ENCODE measurements around the gene MICAL3.

Gene MICAL3

DNA sequence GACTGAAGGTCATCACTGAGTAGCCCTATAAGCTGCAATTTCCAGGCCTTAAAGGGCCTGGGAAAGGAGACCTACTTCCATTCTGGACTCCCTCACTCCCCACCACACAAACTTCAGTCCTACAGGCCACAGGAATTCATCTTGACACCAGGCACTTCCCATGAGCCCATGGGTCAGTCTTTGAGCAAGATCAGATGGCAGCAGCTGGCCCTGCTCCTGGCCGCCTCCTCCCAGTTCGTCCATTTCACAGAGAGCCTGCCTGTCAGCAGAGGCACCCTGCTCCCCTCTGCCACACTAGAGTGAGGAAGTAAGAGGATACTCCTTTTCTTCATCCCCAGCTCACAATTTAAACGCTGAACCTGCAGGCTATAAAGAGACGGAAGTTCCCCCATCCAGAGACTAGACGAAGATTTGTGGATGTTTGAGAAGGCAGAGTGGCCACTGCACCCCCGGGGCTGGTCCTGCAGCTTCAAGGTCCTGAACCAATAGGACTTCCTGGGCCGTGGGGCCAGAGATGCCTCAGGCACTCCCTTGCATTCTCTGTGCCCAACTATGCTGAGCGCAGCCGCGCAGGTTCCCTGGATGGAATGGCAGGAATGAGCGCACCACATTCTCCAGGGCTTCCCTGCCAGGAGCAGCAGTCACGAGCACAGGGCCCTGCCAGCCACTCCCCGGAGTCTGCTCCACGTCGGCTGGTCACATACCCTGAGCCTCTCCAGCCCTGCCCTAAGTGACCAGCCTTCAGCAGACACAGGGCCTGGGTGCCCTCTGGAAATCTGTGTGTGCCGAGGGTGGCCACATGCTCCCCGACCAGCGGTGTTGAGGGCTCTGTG, 216.6 kb downstream of the MICAL3 start:
- DNase-seq (ENCODE audit: low read depth) = no peak
- H3K4me3 ChIP-seq (ENCODE audit: low read depth, low read length) = no peak overlapping the region
- TF ChIP-seq, protein P1, sequence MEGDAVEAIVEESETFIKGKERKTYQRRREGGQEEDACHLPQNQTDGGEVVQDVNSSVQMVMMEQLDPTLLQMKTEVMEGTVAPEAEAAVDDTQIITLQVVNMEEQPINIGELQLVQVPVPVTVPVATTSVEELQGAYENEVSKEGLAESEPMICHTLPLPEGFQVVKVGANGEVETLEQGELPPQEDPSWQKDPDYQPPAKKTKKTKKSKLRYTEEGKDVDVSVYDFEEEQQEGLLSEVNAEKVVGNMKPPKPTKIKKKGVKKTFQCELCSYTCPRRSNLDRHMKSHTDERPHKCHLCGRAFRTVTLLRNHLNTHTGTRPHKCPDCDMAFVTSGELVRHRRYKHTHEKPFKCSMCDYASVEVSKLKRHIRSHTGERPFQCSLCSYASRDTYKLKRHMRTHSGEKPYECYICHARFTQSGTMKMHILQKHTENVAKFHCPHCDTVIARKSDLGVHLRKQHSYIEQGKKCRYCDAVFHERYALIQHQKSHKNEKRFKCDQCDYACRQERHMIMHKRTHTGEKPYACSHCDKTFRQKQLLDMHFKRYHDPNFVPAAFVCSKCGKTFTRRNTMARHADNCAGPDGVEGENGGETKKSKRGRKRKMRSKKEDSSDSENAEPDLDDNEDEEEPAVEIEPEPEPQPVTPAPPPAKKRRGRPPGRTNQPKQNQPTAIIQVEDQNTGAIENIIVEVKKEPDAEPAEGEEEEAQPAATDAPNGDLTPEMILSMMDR (IDR thresholded peaks at IDR 0.05; ENCODE audit: control insufficient read depth, extremely low read depth, insufficient read depth) = no peak

DNA sequence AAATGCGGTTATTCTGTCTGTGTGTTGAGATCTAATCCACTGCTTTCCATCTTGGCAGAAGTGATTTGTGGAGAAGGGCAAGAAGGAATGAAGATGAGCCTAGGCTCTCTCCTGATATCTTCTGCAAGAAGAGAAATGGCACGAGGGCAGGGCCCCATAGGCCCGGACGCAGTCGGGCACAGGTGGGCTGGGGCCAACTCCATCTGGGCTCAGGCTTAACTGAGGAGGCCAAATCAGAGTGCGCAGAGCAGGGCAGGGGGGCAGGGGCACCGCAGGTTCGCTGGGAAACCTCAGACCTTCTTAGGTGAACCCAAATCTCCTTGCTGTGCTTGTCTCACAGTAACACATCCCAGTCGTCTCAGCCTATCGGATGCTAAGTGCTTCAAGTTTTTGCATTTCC, 217.3 kb downstream of the MICAL3 start:
- H3K4me3 ChIP-seq (ENCODE audit: low read depth, low read length) = no peak overlapping the region
- TF ChIP-seq, protein P1 (IDR thresholded peaks at IDR 0.05; ENCODE audit: control insufficient read depth, extremely low read depth, insufficient read depth) = no peak
- DNase-seq (ENCODE audit: low read depth) = no peak

DNA sequence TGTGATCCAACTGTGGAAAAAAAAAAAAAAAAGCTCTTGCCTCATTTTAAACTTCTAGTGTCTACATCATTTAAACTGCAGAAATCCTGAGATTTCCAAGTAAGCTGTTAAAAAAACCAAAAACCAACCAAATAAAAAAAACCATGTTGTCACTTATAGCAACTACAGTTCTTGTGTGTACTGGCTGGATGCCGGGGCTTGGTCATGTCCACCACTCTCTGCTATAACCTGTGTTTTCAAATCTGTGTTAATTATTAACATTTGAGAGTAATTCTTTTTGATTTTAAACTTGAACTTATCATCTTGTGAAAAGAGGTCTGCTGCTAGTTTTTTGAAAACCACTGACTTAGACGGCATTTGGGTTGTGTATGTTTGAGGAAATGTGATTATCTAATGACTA, 217.9 kb downstream of the MICAL3 start:
- TF ChIP-seq, protein P1 (IDR thresholded peaks at IDR 0.05; ENCODE audit: control insufficient read depth, extremely low read depth, insufficient read depth) = no peak
- no peak overlapping the region for H3K4me3 ChIP-seq (ENCODE audit: low read depth, low read length)
- DNase-seq (ENCODE audit: low read depth) = no peak

DNA sequence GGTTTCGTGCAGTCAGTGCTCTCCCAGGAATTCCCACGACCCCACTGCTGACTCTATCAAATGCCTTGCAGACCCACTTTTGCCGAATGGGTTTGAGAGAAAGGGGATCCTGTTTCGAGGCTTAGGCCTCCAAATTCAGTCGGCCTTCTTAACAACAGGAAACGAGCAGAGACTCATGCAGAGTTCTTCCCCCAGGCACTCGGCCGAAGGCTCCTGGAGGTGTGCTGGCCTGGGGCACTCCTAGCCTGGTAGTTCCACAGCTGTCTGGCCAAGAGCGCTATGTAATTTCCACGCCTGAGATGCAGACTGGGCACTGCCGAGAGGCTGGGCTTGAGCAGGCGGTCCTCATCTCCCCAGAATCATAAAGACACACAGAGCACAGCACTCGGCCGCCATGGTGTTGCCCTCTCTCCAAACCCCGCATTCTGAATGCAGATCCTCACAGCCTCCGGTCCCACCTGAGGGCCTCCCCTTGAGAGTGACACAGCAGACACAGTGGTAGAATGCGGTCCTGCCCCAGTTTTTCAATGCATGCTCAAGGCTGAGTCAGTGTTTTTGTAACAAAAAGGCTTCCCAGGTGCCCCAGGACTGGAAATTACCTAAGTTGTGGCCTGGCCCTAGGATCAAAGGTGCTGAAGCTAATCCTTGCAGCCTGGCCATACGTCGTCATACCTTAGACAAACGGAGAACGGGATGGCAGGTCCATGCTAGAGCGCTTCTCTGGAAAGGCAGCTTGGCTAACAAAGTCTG, 219.9 kb downstream of the MICAL3 start:
- no peak overlapping the region for H3K4me3 ChIP-seq (ENCODE audit: low read depth, low read length)
- TF ChIP-seq, protein P1 (IDR thresholded peaks at IDR 0.05; ENCODE audit: control insufficient read depth, extremely low read depth, insufficient read depth) = no peak
- no peak for DNase-seq (ENCODE audit: low read depth)

DNA sequence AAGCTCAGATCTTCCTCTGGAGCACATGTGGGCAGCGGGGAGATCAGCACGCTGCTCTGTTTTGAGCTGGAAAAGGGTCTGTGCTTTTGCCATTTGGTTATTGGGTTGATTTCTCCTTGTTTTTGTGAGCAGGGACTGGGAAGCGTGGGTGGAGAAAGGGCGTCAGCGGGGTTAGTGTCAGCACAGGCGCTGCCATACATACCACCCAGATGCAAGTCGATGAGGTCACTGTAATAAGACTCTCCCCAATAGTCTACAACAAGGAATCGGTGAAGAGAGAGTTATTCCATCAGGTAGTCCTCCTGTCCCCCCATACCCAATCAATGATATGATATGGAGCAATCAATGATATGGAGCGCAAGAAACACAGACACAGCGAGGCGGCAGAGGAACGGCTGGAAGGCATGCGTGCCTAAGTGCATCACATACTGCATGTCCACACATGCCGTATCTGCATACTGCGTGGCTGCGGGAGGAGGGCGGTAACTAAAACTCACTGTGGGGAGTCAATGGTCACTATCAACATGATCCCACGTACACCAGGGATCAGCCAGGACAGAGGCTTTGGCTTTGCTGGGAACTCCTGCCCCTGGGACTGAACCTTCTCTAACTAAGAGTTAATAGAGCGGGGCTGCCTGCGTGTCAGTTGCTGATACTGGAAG, 220.6 kb downstream of the MICAL3 start:
- no peak overlapping the region for H3K4me3 ChIP-seq (ENCODE audit: low read depth, low read length)
- no peak for DNase-seq (ENCODE audit: low read depth)
- TF ChIP-seq, protein P1 (IDR thresholded peaks at IDR 0.05; ENCODE audit: control insufficient read depth, extremely low read depth, insufficient read depth) = no peak

DNA sequence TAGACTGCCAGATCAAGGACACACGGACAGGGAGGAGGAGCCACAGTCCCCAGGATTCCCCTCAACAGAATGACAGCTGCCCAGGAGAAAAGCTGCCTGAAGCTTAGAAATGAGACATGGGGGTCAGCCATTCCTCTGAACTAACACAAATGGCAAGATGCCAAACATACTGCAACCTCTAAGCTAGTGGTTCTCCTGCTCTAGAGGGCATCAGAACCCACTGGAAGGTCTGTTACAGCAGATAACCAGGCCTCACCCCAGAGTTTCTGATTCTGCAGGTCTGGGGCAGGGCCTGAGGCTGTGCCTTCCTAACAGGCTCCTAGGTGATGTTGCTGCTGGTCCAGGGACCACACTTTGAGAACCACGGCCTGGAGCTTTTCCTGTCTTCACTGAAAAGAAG, 221.5 kb downstream of the MICAL3 start:
- no peak overlapping the region for H3K4me3 ChIP-seq (ENCODE audit: low read depth, low read length)
- TF ChIP-seq, protein P1 (IDR thresholded peaks at IDR 0.05; ENCODE audit: control insufficient read depth, extremely low read depth, insufficient read depth) = no peak
- DNase-seq (ENCODE audit: low read depth) = no peak
